GM12891 (cell line): ENCODE results near the gene TOR1B.

ENCODE experiments used
- POLR2A ChIP-seq: IDR thresholded peaks from 2 replicates; pipeline ENCODE4 v1.6.1; 2011; ENCODE audit warnings: low read depth, low read length, control low read depth
- POLR2AphosphoS5 ChIP-seq: IDR thresholded peaks from 2 replicates; pipeline ENCODE4 v1.6.1; 2011; ENCODE audit warnings: low read depth, low read length, control low read depth

- TF ChIP-seq POLR2A: no peak
- TF ChIP-seq POLR2AphosphoS5: no peak
These were observed 38.1 kb downstream of the TOR1B start for GRCh38 chr9:129841071-129841470.
